Subcutaneous adipose tissue (tissue), 4 donors: ENCODE measurements around the gene ITPK1. TPM values are rescaled to one million over a fixed set of nuclear protein-coding genes. Genes with fewer than 3 reads are reported as not detected.

Source experiments
- total RNA-seq, 4 donors: library from RNA; depleted of rRNA; stranded (reverse); fragments of >200 nt; gene quantifications; one replicate each; pipeline ENCODE4 v1.1.0, GENCODE V29; 2016
- TF ChIP-seq, protein P1 (sequence below): fragments of 450-650 bp; IDR thresholded peaks from one replicate; pipeline ENCODE4 v1.5.1; 2016; ENCODE audit warnings: low read depth, mild to moderate bottlenecking, control low read depth, antibody characterized with exemption, moderate library complexity

ITPK1 gene
- total RNA-seq, 4 donors from 2014 or later: 53.4 to 109 (median 60.3) TPM

DNA sequence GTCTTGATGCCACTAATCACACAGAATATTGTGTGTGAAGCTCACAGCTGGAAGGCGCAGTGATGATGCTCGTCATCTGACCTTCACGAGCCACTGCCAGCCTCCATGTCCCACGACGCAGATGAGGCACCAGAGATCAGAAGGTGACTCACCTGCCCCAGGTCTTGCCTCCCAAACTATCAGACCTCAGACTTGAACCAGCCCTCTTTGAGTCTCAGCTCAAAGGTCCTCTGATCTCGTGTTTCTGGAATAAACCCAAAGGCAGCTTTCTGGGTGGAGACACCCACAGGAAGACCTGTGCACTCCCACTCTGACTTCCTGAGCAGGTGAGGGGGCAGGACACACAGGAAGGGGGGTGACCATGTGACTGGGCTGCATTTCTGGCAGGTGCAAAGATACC, 212.4 kb downstream of the ITPK1 start:
- TF ChIP-seq, protein P1, sequence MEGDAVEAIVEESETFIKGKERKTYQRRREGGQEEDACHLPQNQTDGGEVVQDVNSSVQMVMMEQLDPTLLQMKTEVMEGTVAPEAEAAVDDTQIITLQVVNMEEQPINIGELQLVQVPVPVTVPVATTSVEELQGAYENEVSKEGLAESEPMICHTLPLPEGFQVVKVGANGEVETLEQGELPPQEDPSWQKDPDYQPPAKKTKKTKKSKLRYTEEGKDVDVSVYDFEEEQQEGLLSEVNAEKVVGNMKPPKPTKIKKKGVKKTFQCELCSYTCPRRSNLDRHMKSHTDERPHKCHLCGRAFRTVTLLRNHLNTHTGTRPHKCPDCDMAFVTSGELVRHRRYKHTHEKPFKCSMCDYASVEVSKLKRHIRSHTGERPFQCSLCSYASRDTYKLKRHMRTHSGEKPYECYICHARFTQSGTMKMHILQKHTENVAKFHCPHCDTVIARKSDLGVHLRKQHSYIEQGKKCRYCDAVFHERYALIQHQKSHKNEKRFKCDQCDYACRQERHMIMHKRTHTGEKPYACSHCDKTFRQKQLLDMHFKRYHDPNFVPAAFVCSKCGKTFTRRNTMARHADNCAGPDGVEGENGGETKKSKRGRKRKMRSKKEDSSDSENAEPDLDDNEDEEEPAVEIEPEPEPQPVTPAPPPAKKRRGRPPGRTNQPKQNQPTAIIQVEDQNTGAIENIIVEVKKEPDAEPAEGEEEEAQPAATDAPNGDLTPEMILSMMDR: no peak

DNA sequence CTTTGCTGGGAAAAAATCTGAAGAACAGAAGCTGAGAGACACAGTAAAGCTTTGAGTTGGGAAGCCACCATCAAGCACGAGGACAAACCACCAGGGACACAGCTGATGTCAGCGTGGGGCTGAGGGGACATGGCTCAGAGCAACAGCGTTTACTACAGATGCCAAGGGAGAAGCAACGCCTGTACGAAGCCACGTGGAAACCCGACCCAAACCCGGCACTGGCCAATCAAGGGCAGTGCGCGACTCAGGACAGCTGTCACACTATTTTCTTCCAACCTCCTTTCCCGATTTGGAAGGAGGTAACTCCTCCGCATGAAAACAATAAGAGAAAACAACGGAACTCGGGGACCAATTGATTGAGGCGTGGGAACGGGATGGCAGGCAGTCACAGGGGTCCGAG, 213.0 kb downstream of the ITPK1 start:
- TF ChIP-seq, protein P1: no peak

DNA sequence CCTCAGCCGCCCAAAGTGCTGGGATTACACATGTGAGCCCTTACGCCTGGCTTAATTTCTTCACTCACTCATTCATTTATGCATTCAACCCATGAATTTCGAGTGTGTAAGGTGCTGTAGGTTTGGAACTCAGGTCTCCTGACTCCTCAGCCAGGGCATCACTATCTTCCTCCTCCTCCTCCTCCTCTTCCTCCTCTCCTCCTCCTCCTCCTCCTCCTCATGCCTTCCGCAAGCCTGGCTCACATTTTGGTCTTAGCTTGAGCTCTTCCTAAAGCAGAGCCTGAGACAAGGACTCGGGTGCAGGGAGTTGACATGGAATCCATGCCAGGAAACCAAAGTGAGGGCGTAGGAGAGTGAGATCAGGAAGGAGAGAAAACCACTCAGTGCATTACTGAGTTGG, 213.5 kb downstream of the ITPK1 start:
- TF ChIP-seq, protein P1: no peak

DNA sequence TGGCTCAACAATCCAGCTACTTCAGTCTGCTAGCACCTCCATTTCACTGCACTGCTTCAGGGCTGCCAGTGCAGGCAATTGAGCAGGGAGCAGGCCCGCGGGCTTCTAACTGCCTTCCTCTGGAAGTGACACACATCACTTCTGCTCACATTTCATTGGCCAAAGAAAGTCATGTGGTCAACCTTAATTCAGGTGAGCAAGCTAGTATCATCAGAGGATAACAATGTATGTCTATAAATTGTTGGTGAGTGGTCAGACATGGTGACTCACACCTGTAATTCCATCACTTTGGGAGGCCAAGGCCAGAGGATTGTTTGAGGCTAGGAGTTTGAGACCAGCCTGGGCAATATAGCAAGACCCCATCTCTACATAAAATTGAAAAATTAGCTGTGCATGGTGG, 215.1 kb downstream of the ITPK1 start:
- TF ChIP-seq, protein P1: no peak

DNA sequence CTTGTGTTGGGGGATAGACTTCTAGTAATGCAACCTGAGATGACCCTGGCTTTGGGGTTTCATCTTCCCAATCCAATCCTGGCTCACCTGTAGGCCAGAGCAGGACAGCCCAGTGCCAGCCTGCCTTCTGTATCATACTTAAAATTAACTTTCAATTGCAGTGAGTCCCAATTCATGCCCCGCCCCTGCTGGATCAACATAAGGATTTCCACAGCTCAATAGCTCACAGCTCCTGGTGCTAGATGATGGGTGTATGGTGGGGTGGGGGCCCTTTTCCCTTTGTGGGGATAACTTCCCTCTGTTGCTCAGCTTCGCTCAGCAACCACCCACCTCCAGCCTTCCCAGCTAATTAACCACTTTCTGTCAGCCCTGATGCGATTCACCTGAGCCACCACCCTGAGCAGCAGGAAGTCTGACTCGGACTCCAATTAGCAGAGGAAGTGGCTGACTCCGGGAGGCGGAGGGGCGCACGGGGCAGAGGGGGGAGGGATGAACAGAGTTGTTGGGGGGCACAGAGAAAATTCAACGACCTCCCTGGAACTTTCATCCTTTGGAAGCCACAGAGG, 217.1 kb downstream of the ITPK1 start:
- TF ChIP-seq, protein P1: no peak

DNA sequence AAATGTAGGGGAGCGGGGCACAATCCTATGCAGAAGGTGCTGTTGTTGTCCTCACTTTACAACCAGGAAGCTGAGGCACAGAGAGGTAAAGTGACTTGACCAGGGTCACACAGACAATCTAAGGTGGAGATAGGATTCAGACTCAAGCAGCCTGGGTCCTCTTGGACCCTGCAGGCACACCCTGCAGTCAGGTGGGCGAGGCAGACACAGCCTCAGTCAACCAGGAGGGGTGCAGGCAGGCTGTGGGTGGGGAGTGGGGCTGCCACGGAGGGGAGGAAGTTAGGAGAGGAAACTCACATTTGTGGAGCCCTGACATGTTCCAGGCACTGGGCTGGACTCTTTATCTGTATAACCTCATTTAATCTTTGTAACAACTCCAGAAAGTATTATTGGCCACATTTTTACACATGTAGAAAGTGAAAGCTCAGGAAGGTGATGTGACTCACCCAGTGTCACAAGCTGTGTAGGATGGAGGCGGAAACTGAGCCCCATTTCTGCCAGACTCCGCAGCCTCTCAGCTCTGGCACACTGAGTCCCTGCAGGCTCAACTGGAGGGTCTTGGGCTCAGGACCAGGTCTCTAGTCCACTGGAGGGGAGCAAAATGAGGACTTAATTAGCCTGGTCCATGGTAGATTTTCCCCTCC, 217.7 kb downstream of the ITPK1 start:
- TF ChIP-seq, protein P1: no peak

DNA sequence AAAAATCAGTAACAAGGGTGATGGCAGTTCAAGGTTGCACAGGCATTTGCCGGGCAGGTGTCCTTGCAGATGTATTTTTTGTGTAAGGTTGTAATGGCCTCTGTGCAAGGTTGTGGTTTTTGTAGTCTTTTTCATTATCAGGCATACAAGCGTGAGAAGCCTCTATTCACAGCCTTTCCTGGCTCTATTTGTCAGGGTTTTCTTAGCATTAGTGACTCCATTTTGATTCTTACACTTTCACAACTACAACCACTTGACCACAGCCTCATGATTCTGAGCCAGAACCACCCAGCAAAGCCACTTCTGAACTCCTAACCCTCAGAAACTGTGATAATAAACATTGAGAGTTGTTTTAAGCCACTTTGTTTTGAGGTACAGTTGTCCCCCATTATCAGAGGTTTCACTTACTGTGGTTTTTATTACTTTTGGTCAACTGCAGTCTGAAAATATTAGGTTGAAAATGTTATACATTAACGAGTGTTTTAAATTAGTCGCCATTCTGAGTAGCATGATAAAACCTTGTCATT, 220.3 kb downstream of the ITPK1 start:
- TF ChIP-seq, protein P1: no peak
